GM12872 (cell line): Measurements from ENCODE around the gene PLAC1.

ENCODE experiments used
- TF ChIP-seq, protein P1 (sequence below): IDR thresholded peaks from 3 replicates; pipeline ENCODE4 v1.5.1; 2011; ENCODE audit warnings: low read depth, mild to moderate bottlenecking, low read length, moderate library complexity; ENCODE audit not compliant: insufficient read depth

The PLAC1 gene

DNA sequence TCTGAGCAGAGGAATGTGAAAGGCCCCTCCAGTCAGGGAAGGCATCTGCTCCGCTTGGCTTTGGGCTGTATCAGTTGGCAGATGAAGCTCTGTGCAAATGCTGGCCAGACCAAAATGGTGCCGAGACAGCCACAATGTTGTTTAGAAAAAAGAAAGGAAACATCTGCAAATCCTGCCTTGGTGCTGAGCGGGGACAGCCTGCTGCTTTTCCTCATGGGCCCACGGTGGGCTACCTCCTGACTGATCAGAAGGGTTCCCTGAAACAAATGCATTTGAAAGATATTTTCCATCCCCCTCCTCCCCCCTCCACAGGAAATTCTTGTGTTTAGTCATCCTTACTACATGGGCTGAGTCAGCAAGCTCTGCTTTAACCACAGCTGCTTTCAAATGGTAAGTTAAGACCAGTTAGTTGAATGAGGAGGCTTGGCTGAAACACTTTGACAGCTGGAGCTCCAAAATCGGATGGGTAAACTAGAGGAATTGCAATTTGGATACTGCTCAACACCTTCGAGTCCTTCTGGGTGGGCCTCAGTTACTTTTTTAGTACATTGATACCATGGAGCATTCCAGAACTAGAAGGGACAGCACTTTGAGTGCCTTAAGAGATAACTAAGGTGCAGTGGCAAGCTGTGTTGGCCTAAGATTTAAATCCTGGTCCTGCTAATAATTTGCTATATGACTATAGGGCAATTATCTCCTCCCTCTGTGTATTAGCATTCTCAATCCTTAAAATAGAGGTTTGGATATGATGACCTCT, 36.0 kb downstream of the PLAC1 start:
- TF ChIP-seq, protein P1, sequence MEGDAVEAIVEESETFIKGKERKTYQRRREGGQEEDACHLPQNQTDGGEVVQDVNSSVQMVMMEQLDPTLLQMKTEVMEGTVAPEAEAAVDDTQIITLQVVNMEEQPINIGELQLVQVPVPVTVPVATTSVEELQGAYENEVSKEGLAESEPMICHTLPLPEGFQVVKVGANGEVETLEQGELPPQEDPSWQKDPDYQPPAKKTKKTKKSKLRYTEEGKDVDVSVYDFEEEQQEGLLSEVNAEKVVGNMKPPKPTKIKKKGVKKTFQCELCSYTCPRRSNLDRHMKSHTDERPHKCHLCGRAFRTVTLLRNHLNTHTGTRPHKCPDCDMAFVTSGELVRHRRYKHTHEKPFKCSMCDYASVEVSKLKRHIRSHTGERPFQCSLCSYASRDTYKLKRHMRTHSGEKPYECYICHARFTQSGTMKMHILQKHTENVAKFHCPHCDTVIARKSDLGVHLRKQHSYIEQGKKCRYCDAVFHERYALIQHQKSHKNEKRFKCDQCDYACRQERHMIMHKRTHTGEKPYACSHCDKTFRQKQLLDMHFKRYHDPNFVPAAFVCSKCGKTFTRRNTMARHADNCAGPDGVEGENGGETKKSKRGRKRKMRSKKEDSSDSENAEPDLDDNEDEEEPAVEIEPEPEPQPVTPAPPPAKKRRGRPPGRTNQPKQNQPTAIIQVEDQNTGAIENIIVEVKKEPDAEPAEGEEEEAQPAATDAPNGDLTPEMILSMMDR, result no peak

DNA sequence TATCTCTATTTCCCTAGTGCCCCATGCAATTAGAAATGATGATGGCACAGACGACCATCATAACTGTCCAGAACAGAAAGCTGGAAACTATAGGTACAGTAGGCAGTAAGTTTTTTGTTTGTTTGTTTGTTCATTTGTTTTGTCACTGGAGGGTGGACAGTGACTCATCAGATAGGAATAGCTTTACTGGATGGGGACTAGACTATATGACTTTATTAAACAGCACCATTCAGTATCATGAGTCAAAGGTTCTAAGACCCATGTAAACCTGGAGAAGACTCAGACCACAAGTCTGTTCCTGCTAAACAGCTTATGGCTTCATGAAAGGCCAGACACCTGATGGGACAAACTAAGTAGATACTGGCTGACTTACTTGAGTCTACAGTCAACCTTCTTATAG, 38.4 kb downstream of the PLAC1 start:
- TF ChIP-seq, protein P1, result no peak

DNA sequence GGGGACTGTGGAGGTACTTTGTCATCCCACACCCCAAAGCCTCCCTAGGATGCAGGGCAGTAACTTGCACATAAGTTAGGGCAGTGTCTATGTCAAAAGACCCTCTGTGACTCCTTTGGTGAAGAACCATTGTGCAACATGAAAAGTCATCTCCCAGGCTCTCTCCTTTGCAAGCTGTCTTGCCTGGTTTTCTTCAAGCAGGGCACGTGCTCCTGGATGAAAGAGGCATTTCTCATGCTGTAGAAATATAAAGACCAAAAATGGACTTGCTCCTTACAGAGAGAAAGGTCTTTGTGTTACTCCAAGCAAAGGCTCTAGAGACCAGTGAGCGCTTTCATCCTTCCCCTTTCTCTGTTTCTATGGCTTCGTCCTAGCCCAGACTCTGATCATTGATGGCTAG, 44.9 kb downstream of the PLAC1 start:
- TF ChIP-seq, protein P1, result no peak

DNA sequence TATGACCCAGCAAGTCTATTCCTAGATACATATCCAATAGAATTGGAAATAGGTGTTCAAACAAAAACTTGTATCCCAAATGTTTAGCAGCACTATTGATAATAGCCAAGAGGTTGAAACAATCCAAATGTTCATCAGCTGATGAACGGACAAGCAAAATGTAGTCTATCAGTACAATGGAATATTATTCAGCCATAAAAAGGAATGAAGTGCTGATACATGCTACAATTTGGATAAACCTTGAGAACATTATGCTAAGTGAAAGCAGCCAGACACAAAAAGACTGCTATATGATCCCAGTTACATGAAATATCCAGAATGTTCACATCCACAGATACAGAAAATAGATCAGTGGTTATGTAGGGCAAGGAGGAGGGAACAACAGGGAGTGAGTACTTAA, 50.1 kb downstream of the PLAC1 start:
- TF ChIP-seq, protein P1, result no peak

DNA sequence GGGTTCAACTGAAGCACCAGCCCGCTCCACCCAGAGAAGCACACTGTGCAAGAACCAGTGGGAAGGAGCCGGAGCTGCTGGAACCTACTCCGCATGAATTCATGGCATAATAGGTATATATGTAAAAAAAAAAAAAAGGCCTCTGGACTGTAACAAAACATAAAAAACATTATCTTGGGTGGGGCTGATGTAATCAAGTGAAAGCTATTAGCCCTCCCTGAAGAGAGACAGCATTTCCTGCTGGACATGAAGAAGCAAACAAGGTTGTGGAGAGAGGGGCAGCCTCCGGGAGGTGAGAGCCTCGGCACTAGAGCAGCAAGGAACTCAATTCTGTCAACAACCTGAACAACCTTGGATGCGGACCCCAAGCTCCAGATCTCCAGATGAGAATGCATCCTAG, 50.7 kb downstream of the PLAC1 start:
- TF ChIP-seq, protein P1, result no peak

DNA sequence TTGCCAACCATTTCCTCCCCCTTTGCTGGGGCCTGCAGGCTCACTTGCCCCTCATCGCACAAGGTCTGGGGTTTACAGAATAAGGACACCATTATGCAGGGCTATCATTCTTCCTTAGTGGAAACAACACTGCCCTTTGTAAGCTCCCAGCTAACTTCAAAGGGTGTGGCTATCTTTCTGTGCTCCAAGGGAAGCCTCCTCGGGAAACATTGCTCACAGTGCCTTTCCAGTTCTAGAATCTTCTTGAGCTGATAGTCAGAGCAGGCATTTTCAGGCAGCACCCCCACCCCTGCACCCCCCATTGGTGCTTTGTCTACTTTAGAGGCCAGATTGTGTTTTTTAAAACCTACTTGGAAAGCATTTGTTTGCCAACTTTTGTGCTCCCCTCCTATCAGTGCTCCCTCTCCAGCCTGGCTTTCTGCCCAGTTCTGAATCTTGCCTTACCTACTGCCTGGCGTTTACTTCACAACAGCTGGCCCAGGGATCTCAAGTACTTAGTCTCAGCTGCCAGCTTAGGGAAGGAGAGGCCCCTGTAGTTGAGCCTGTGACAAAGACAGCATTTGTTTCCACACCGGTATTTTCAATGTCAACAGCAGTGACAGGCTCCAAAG, 53.5 kb downstream of the PLAC1 start:
- TF ChIP-seq, protein P1, result no peak

DNA sequence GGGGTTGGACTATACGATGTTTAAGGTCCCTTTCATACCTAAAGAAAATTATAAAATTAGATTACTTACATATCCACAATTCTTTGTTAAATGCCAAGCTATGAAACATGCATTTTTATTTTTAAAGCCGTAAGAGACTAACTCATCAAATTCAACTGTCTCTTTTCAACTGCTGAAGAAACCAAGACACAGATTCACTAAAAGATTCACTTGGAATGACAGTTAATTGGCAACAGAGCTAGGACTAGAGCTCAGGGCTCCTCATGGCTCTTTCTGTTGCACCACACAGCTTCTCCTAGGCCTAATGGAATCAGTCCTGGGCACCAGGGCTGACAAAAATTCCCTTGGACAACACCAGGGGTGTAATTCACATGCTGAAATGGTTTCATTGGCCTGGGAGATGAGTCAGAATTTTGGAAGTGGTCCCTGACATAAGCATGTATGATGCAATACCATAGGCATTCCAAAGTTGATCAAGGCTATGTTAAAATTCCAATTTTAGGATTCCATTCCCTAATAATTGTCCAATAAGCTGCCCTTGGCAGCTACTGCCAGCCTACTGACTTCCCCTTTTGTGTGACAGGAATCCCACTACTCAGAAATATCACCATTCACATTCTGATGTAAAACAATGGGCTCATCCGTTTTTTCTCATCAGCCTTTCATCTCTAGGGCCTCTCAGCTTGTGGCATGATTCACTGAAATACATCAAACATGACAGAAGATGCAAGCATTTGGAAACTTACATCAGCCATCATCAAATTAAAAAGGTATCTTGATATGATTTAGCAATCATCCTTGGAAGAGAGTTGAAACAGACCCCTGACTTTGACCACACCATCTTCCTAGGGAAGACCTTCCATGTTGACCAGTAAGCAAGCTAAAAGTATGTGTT, 54.2 kb downstream of the PLAC1 start:
- TF ChIP-seq, protein P1, result no peak
